Activated gamma-delta T cell (primary cell): Measurements from ENCODE around the gene ADH1A.
"Not testable (repeated sequence)": the region's sequence is repeated elsewhere in the genome, so short reads cannot be mapped to it uniquely, and the experiment has no call there.

Experiments used
- DNase-seq: peaks from one replicate; lab custom pipeline; 2025; lab: John Stamatoyannopoulos, UW
- total RNA-seq, 2 donors: gene quantifications; one replicate each; lab custom pipeline; 2026; lab: John Stamatoyannopoulos, UW

Gene ADH1A
- 0 reads per million in 2 donors for total RNA-seq

- DNase-seq = no peak
Measured at GRCh38 chr4:99290848-99291786, at the start of gene ADH1A. TSS of gene ADH1A (minus strand) at chr4:99290985. CDS start at chr4:99290914, 71 bp downstream.

GRCh38 chr4:99339172-99339571 lies 48.4 kb upstream of the ADH1A start:
- no peak for DNase-seq

- DNase-seq = no peak
Measured at GRCh38 chr4:99336553-99336952, 45.8 kb upstream of the ADH1A start.

- DNase-seq = no peak
Measured at GRCh38 chr4:99334880-99335279, 44.1 kb upstream of the ADH1A start.

GRCh38 chr4:99330648-99331047 lies 39.9 kb upstream of the ADH1A start:
- no peak for DNase-seq

- no peak for DNase-seq
Measured at GRCh38 chr4:99329876-99330275, 39.1 kb upstream of the ADH1A start.

- no peak for DNase-seq
Measured at GRCh38 chr4:99324979-99325378, 34.2 kb upstream of the ADH1A start.

GRCh38 chr4:99324361-99324760 lies 33.6 kb upstream of the ADH1A start:
- no peak for DNase-seq

GRCh38 chr4:99323756-99324155 lies 33.0 kb upstream of the ADH1A start:
- no peak for DNase-seq

GRCh38 chr4:99321241-99322191 lies 30.7 kb upstream of the ADH1A start, which contains the start of gene ADH1B:
TSS of gene ADH1B (minus strand) at chr4:99321401. CDS start at chr4:99321331, 70 bp downstream.
- DNase-seq = no peak

GRCh38 chr4:99317811-99318210 lies 27.0 kb upstream of the ADH1A start:
- not testable (repeated sequence) for DNase-seq

- no peak for DNase-seq
Measured at GRCh38 chr4:99317354-99317753, 26.6 kb upstream of the ADH1A start.

- DNase-seq = no peak
Measured at GRCh38 chr4:99315839-99316238, 25.1 kb upstream of the ADH1A start.

- DNase-seq = no peak
Measured at GRCh38 chr4:99314211-99314610, 23.4 kb upstream of the ADH1A start.

- no peak for DNase-seq
Measured at GRCh38 chr4:99310389-99310788, 19.6 kb upstream of the ADH1A start.

- no peak for DNase-seq
Measured at GRCh38 chr4:99305638-99306400, 15.0 kb upstream of the ADH1A start.

GRCh38 chr4:99301376-99302164 lies 10.8 kb upstream of the ADH1A start:
- DNase-seq = no peak

- DNase-seq = no peak
Measured at GRCh38 chr4:99300934-99301333, 10.1 kb upstream of the ADH1A start.

GRCh38 chr4:99293357-99293756 lies 2.6 kb upstream of the ADH1A start:
- DNase-seq = no peak

- no peak for DNase-seq
Measured at GRCh38 chr4:99285387-99285786, 5.4 kb downstream of the ADH1A start.

- no peak for DNase-seq
Measured at GRCh38 chr4:99282731-99283130, 8.1 kb downstream of the ADH1A start.
